Measurements from ENCODE around the gene GPRC5C. TPM values are rescaled to one million over a fixed set of nuclear protein-coding genes. Genes with fewer than 3 reads are reported as not detected.

The GPRC5C gene
- total and polyA plus RNA-seq, 2 of the 13 experiments (the other 11 are each of a cell fraction or from before 2014, with no cell fraction given) = 85.6 to 300 TPM

DNA sequence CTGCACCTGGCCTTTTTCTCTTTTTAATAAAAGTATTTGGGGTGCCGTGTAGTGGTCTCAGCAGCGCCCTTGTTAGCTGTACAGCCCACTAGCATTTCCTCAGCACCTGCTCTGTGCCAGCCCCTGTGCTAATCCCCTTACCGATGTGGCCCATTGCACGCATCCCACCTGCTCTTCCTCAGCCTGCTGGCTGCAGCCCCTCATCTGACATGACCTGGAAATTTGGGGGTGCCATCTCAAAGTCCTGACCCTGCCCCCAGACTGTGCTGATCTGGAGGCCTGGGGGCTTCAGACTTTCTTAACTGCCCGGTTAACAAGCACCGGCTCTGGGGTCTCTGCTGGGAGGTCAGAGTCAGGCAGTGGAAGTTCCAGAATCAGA lies 10.4 kb downstream of the GPRC5C start (continued):
- no peak for TF ChIP-seq ZNF343 (CRISPR knock-in tag; IDR thresholded peaks at IDR 0.05)
- TF ChIP-seq ZNF235 (CRISPR knock-in tag; IDR thresholded peaks at IDR 0.05; ENCODE audit: borderline replicate concordance) = 0 out of 2 replicates have a peak, but pooled peaks have one; percentile 23
- 0 out of 2 replicates have a peak, but pooled peaks have one; percentile 65 for TF ChIP-seq ZNF253 (CRISPR knock-in tag; IDR thresholded peaks at IDR 0.05; ENCODE audit: borderline replicate concordance)
- TF ChIP-seq PLRG1 (conservative IDR thresholded peaks at IDR 0.05) = no peak
- 0 out of 2 replicates have a peak, but pooled peaks have one; percentile 61 for TF ChIP-seq MZF1 (CRISPR knock-in tag; IDR thresholded peaks at IDR 0.05; ENCODE audit: borderline replicate concordance)
- no peak for TF ChIP-seq ZNF337 (CRISPR knock-in tag; IDR thresholded peaks at IDR 0.05; ENCODE audit: borderline replicate concordance, low read depth)
- no peak for TF ChIP-seq HCFC1 (IDR thresholded peaks at IDR 0.05; ENCODE audit: low read depth, low read length)
- TF ChIP-seq U2AF2 (IDR thresholded peaks at IDR 0.05; ENCODE audit: low read depth, low read length) = no peak
- TF ChIP-seq, protein P1, sequence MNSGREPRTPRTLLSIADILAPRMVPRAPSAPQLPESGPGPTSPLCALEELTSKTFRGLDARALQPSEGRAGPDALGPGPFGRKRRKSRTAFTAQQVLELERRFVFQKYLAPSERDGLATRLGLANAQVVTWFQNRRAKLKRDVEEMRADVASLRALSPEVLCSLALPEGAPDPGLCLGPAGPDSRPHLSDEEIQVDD (CRISPR knock-in tag; IDR thresholded peaks at IDR 0.05; ENCODE audit: borderline replicate concordance) = 0 out of 2 replicates have a peak, but pooled peaks have one; percentile 39
- TF ChIP-seq ZFP36 (IDR thresholded peaks at IDR 0.05; ENCODE audit: borderline replicate concordance, low read depth, low read length, partially characterized antibody) = no peak
- TF ChIP-seq ZNF432 (CRISPR knock-in tag; IDR thresholded peaks at IDR 0.05; ENCODE audit: borderline replicate concordance) = no peak
- no peak for TF ChIP-seq ZNF83 (CRISPR knock-in tag; IDR thresholded peaks at IDR 0.05; ENCODE audit: borderline replicate concordance)
- no peak for TF ChIP-seq TARDBP (CRISPR knock-in tag; IDR thresholded peaks at IDR 0.05)
- no peak for TF ChIP-seq ZNF367 (CRISPR knock-in tag; IDR thresholded peaks at IDR 0.05; ENCODE audit: borderline replicate concordance)
- TF ChIP-seq ZNF317 (CRISPR knock-in tag; IDR thresholded peaks at IDR 0.05) = no peak
- 0 out of 2 replicates have a peak, but pooled peaks have one; percentile 4 for TF ChIP-seq PCBP1 (IDR thresholded peaks at IDR 0.05; ENCODE audit: borderline replicate concordance, low read depth, low read length)
- TF ChIP-seq ZNF720 (CRISPR knock-in tag; IDR thresholded peaks at IDR 0.05) = no peak
- TF ChIP-seq, protein P2, sequence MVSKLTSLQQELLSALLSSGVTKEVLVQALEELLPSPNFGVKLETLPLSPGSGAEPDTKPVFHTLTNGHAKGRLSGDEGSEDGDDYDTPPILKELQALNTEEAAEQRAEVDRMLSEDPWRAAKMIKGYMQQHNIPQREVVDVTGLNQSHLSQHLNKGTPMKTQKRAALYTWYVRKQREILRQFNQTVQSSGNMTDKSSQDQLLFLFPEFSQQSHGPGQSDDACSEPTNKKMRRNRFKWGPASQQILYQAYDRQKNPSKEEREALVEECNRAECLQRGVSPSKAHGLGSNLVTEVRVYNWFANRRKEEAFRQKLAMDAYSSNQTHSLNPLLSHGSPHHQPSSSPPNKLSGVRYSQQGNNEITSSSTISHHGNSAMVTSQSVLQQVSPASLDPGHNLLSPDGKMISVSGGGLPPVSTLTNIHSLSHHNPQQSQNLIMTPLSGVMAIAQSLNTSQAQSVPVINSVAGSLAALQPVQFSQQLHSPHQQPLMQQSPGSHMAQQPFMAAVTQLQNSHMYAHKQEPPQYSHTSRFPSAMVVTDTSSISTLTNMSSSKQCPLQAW (CRISPR knock-in tag; IDR thresholded peaks at IDR 0.05) = no peak
- TF ChIP-seq ZNF891 (CRISPR knock-in tag; IDR thresholded peaks at IDR 0.05) = 0 out of 2 replicates have a peak, but pooled peaks have one; percentile 12
- TF ChIP-seq, protein P3, sequence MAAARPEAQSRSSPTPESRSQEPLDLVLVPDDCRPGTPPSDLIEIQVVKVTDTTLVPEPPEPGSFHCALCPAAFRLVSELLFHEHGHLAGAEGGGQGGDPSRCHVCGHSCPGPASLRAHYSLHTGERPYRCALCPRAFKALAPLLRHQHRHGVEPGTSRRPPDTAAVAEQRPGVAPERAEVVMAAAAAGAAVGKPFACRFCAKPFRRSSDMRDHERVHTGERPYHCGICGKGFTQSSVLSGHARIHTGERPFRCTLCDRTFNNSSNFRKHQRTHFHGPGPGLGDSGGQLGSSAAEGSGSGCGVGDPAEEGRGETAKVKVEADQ (CRISPR knock-in tag; IDR thresholded peaks at IDR 0.05; ENCODE audit: borderline replicate concordance) = no peak
- 0 out of 2 replicates have a peak, but pooled peaks have one; percentile 6 for TF ChIP-seq ZNF616 (CRISPR knock-in tag; IDR thresholded peaks at IDR 0.05; ENCODE audit: low read depth)
- no peak for TF ChIP-seq RAD51 (IDR thresholded peaks at IDR 0.05; ENCODE audit: borderline replicate concordance)
- TF ChIP-seq YY1 (IDR thresholded peaks at IDR 0.05; ENCODE audit: insufficient read depth, insufficient replicate concordance, low read depth, low read length) = no peak
- no peak for TF ChIP-seq ZMYM4 (CRISPR knock-in tag; IDR thresholded peaks at IDR 0.05)
- no peak for TF ChIP-seq ZNF382 (CRISPR knock-in tag; IDR thresholded peaks at IDR 0.05; ENCODE audit: borderline replicate concordance)
- TF ChIP-seq, protein P4, sequence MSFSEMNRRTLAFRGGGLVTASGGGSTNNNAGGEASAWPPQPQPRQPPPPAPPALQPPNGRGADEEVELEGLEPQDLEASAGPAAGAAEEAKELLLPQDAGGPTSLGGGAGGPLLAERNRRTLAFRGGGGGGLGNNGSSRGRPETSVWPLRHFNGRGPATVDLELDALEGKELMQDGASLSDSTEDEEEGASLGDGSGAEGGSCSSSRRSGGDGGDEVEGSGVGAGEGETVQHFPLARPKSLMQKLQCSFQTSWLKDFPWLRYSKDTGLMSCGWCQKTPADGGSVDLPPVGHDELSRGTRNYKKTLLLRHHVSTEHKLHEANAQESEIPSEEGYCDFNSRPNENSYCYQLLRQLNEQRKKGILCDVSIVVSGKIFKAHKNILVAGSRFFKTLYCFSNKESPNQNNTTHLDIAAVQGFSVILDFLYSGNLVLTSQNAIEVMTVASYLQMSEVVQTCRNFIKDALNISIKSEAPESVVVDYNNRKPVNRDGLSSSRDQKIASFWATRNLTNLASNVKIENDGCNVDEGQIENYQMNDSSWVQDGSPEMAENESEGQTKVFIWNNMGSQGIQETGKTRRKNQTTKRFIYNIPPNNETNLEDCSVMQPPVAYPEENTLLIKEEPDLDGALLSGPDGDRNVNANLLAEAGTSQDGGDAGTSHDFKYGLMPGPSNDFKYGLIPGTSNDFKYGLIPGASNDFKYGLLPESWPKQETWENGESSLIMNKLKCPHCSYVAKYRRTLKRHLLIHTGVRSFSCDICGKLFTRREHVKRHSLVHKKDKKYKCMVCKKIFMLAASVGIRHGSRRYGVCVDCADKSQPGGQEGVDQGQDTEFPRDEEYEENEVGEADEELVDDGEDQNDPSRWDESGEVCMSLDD (CRISPR knock-in tag; IDR thresholded peaks at IDR 0.05; ENCODE audit: borderline replicate concordance) = no peak

All from HepG2 (cell line).